22Rv1 (cell line): ENCODE data around the gene KLHL12.

Source experiments
- CTCF ChIP-seq: fragments of 450-650 bp; IDR thresholded peaks from 2 replicates; pipeline ENCODE4 v1.5.1; 2017; ENCODE audit warnings: mild to moderate bottlenecking
- ZFX ChIP-seq: fragments of 450-650 bp; IDR thresholded peaks from 2 replicates; pipeline ENCODE4 v1.6.1; 2017; ENCODE audit warnings: antibody characterized with exemption, borderline replicate concordance

GRCh38 chr1:202857136-202857610 lies 69.9 kb downstream of the KLHL12 start:
- TF ChIP-seq CTCF (no peak), ZFX (no peak)
